Measurements from ENCODE around the gene TMEM109.

TMEM109 gene

GRCh38 chr11:60912223-60912850, 1.6 kb upstream of the TMEM109 start:
- DNase-seq: no peak

- DNase-seq: no peak
Measured at GRCh38 chr11:60912851-60913528, 968 bp upstream of the TMEM109 start.

GRCh38 chr11:60914633-60915247, 782 bp downstream of the TMEM109 start:
- DNase-seq: no peak

- no peak for DNase-seq
Measured at GRCh38 chr11:60915248-60915914, 1.4 kb downstream of the TMEM109 start.

- no peak for DNase-seq
Measured at GRCh38 chr11:60916669-60917206, 2.8 kb downstream of the TMEM109 start.

- DNase-seq: no peak
Measured at GRCh38 chr11:60917267-60917666, 3.3 kb downstream of the TMEM109 start.

GRCh38 chr11:60918251-60918938, 4.4 kb downstream of the TMEM109 start:
- no peak for DNase-seq

- DNase-seq: no peak
Measured at GRCh38 chr11:60918939-60919265, 4.9 kb downstream of the TMEM109 start.

- DNase-seq: no peak
Measured at GRCh38 chr11:60919320-60919719, 5.4 kb downstream of the TMEM109 start.

- DNase-seq: no peak
Measured at GRCh38 chr11:60919956-60920355, 6.0 kb downstream of the TMEM109 start.

GRCh38 chr11:60921259-60921658, 7.3 kb downstream of the TMEM109 start:
- DNase-seq: no peak

GRCh38 chr11:60921777-60922335, 7.9 kb downstream of the TMEM109 start:
- no peak for DNase-seq

- no peak for DNase-seq
Measured at GRCh38 chr11:60922906-60923305, 8.9 kb downstream of the TMEM109 start.

- no peak for DNase-seq
Measured at GRCh38 chr11:60923326-60923725, 9.4 kb downstream of the TMEM109 start.

GRCh38 chr11:60923800-60924109, 9.8 kb downstream of the TMEM109 start:
- no peak for DNase-seq

- DNase-seq: peak; percentile 69
Measured at GRCh38 chr11:60924110-60924905, 10.3 kb downstream of the TMEM109 start, which contains the start of gene TMEM132A. TMEM132A (plus strand) TSS chr11:60924460; CDS start chr11:60924634, 174 bp downstream.

- DNase-seq: peak; percentile 44
Measured at GRCh38 chr11:60924906-60925853, 11.2 kb downstream of the TMEM109 start.

GRCh38 chr11:60925868-60926267, 11.9 kb downstream of the TMEM109 start:
- DNase-seq: no peak

GRCh38 chr11:60926500-60926899, 12.5 kb downstream of the TMEM109 start:
- no peak for DNase-seq

- DNase-seq: no peak
Measured at GRCh38 chr11:60927061-60927592, 13.2 kb downstream of the TMEM109 start.

Data from NCI-H2107 (cell line).